Esophagus mucosa (tissue), 1 donor: Measurements from ENCODE around the gene MYL1. TPM values are rescaled to one million over a fixed set of nuclear protein-coding genes. Genes with fewer than 3 reads are reported as not detected.

Experiments
- ATAC-seq: fragments of 200-7000 bp; cut with Tn5 transposase; one replicate; pipeline ENCODE4 v1.9.1; 2020
- total RNA-seq: library from RNA; stranded (reverse); gene quantifications from one replicate; pipeline ENCODE4 v1.2.4, GENCODE V29; 2023
- donor health status: DM: yes; HTN: yes; CAD: no.

MYL1 gene
- total RNA-seq = 0.44 TPM

DNA sequence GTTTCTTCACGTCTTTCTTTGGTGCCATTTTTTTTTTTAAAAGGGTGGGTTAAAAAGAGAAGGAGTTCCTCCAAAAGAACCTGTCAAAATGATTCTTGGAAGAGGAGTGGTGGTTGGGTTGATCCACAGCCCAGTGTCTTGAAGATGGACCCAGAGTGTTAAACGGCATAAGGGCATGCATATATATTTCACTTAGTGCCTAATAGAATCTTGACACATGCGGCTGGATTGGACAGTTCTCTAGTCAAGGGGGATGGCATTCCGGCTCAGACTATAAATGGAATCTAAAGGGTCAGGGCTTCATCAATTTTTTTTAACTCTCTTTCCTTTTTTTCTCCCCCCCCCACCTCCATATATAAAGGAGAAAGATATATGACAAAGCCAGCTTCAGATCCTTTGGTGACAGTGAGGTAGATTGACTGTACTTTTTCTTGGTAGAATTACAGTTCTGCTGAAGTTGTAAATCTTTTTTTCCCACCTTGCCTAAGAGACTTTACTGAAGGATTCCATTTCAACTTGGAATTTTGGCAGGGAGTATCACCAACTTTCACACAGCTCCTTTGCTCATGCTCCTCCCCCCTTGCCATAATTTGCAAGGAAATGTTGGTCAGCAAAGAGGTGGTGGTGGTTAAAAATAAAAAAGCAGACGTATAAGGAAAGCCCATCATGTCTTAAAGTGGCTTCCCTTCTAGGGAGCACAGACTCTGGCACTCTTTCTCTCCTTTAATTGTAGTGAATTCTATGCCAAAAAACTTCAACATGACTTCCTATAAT lies at the start of gene MYL1:
Gene MYL1, minus strand, starts transcription at position 160 of the 774 bp plus-strand sequence. Its CDS starts 132 bp downstream, at position 28.
- ATAC-seq = no peak

DNA sequence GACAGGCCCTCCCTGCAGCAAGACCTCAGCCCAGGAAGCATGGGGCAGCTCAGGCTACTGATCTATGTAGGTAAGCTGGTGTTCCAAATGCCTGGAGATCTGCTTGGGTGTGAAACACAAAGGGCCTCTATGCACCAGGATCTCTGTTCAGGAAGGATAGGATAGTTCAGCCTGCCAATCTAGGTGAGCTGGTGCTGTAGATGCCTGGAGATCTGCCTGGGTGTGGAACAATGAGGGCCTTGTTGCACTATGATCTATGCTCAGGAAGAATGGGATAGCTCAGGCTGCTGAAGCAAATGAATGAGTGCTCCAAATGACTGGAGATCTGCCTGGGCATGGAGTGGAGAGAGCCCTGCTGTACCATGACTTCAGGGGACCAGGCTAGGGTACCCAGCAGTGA lies 48.9 kb upstream of the MYL1 start:
- ATAC-seq = no peak

DNA sequence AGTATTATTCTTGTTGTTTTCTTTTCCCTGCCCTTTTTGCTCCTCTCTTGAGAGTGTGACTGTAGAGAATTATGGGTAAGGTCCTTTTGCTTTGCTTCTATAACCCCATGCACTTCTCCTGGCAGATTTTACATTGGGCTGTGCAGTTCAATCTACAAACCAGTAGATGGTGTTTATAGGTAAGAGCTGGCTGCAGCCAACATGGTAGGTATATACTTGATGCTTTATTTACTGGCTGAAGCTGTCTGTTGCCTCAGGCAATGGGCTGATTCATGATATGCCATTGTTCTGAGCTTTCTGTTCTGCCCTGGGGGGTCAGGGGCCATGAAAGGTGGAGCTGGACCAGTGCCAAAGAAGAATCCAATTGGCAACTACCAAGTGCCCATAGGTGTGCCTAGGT lies 48.3 kb upstream of the MYL1 start:
- peak; percentile 33 for ATAC-seq

GRCh38 chr2:210360412-210360811 lies 45.4 kb upstream of the MYL1 start:
- ATAC-seq = no peak

DNA sequence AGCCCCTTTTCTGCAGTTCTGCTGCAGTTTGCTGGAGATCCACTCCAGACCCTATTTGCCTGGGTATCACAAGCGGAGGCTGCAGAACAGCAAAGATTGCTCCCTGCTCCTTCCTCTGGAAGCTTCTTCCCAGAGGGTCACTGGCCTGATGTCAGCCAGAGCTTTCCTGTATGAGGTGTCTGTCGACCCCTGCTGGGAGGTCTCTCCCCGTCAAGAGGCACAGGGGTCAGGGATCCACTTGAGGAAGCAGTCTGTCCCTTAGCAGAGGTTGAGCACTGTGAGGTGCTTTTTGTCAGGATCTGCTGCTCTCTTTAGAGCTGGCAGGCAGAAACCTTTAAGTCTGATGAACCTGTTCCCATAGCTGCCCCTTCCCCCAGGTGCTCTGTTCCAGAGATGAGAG lies 42.0 kb upstream of the MYL1 start:
- ATAC-seq = no peak

DNA sequence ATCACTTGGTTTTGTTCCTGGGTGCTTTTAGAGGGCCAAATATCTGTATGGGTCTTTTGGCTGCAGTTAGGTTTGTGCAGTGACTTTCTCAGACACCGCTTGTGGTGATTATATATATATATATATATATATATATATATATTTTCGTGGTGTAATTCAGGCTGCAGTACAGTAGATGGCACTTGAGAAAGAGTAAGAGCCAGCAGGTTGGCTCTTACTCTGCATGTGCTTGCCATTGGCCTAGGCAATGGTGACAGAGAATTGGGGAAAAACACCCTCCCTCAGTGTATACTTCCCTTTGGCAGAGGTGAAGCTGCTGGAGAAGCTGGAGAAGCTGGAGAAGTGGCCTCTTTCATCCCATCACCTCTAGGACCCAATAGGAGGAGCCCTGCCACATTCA lies 22.2 kb upstream of the MYL1 start:
- no peak for ATAC-seq

DNA sequence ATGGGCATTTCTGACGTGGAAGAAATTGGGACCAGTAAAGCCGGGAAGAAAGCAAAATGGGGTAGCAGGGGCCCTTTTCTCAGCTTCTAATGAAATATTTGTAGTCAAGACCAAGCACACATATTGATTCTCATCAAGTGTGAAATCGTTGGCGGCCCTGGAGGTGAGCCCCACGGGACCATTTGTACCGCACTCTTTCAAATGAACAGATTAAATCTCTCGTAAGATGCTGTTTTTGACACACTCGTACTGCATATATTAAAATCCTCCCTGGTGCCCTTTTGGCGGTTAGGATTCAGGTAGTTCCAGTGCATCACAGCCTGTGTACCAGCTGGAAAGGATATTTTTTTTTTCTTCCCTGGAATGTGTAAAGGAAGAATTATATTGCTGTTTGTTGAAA lies 9.9 kb upstream of the MYL1 start:
- no peak for ATAC-seq

- ATAC-seq = no peak
Observed at GRCh38 chr2:210324458-210324857, 9.5 kb upstream of the MYL1 start.

GRCh38 chr2:210323003-210323402 lies 8.0 kb upstream of the MYL1 start:
- no peak for ATAC-seq

DNA sequence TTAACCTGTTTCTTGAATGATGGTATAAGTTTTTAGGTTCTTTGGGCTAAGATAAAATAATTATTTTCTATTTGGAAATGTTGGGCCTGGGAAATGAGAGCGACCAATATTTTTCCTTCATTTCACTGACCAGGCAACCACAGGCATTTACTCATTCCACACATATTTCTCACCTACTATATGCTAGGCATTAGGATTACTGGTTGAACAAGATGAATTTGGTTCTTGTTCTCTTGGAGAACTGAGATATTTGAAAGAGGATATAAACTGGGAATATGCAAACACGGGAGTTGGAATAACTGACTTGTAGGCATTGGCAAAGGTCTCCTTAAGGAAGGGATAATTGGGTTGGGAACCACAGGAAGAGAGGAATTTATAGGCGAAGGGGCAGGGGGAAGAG lies 3.9 kb upstream of the MYL1 start:
- no peak for ATAC-seq

DNA sequence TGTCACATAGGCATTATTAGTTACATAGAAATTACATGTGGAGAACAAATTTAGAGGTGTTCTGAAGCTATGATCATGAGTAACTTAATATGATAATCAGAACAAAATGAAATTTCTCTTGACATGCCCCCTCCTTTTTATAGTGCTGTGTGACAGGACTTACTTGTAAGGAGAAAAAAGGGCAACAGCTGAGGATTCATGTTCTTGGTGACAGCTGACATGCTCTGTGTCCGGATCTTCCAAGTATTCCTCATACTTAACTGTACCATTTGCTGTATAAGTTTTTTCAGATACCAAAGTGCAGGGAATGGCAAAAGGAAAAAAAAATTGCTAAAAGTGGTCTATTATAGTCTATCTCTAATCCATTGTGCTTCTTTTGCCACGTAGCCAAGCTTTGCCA lies 3.5 kb upstream of the MYL1 start:
- no peak for ATAC-seq

DNA sequence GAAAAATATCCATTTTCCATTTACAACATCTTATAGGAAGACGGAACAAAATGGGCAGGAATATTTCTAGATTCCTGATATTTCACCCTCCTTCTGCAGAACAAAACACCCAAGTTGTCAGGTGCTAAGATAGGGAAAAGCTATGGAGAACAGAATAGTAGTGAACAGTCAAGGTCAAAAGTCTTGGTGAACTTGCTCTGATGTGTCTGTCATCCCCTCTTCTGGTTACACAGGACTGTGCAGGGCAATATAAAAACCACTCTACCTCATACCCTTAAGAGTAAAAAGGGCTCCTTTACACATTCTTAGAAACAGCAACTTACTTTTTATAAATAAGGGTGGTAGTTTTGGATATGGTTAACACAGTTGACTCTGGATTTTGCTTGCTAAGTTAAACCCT lies 4.4 kb downstream of the MYL1 start:
- no peak for ATAC-seq

- ATAC-seq = no peak
Observed at GRCh38 chr2:210309548-210310233, 5.3 kb downstream of the MYL1 start.

DNA sequence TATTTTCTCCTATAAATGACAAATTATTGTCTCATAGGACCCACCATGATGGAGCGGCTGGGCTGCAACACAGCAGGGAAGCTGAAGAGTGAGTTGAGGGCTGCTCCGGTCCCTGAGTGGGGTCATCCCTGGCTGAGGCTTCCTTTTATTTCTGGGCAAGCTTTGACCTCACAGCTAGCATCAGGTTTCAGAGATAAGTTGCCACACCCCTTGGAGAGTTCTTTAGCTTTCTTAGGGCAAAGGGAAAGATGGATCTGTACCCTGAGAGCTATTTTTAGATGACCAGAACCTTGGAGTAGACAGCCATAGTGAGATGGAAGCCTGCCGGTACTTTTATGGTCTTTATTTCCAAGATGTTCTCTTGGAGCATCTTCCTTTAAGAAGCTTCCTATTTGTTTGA lies 11.5 kb downstream of the MYL1 start:
- no peak for ATAC-seq

DNA sequence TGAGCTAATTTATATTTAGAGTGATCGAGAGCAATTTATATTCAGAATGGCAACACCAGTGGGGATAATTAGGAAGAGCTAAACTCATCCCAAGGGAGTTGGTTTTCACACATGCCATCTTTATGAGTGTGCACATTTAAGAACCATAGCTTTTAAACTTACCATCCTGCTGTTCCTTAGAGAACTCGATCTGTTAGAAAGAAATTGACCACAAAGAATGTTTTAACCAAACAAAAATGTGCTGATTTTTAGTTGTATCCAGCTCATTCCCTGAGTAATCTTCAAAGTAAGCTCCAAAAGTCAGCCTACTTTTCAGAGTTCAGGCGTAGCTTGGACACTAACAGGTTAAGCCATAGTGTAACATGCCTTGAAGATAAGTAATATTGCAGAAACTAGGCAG lies 12.6 kb downstream of the MYL1 start:
- ATAC-seq = no peak

GRCh38 chr2:210299866-210300373 lies 15.1 kb downstream of the MYL1 start:
- no peak for ATAC-seq

- ATAC-seq = no peak
Observed at GRCh38 chr2:210288408-210288807, 26.6 kb downstream of the MYL1 start.

- no peak for ATAC-seq
Observed at GRCh38 chr2:210287301-210287700, 27.7 kb downstream of the MYL1 start.

DNA sequence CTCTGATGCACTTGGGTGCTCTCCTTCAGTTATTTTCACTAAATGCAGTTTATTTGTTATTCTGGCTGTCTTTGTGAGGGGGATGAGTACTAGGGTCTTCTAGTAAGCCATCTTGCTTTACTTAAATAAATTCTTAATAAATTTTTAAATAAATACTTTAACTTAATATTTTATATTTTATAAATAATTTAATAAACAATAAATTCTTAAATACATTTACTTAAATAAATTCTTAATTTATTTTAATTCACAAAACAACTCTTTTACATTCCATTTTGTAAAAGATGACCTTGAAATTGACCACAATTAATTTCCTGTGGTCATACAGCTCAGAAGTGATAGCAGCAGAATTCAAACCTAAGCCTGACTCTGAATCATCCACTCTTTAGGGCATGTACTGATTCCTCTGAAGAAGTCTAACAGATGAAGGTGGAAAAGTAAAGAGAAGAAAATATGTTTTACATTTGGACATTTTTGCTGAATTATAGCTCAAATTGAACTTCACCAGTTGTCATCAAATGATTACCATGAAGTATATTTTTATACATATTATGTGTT lies 28.8 kb downstream of the MYL1 start:
- ATAC-seq = no peak

- ATAC-seq = no peak
Observed at GRCh38 chr2:210277133-210277532, 37.8 kb downstream of the MYL1 start.

DNA sequence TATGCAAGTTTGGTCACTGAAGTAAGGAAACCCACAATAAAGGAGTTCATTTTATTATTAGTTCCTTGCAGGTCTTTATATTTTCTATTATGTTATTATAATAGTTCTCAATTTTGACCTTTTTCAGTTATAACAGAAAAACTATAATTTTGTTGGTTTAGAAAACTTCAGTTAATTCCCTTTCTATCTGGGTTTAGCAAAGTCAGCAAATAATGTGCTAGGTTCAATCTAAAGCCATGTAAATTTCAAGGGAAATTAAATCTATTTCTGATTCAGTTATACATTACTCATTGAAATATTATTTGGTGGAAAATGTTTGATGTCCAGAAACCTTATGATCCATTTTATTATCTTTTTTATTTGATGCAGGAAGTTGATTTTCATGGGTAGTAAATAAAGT lies 43.7 kb downstream of the MYL1 start:
- no peak for ATAC-seq

- no peak for ATAC-seq
Observed at GRCh38 chr2:210269148-210269547, 45.8 kb downstream of the MYL1 start.

GRCh38 chr2:210268281-210268680 lies 46.7 kb downstream of the MYL1 start:
- ATAC-seq = no peak

- ATAC-seq = no peak
Observed at GRCh38 chr2:210267698-210268097, 47.3 kb downstream of the MYL1 start.
